Measurements from ENCODE around the gene CRABP2. TPM values are rescaled to one million over a fixed set of nuclear protein-coding genes. Genes with fewer than 3 reads are reported as not detected.

CRABP2 gene
- total RNA-seq, 6 experiments from 2014 or later: 0.24 TPM; not detected in 5

GRCh38 chr1:156745881-156746280 is 40.5 kb upstream of the CRABP2 start:
- H3K9me3 ChIP-seq: no peaks in the 10 kb centered on the region
- WGBS (ENCODE audit: insufficient coverage, low coverage, low lambda C conversion rate, missing lambda C conversion rate): 51% methylated on average over 3 of the region's 3 CpGs
- peak overlapping the region; percentile 96 to 98 (median 97) for H3K27ac ChIP-seq
- H3K4me1 ChIP-seq: peaks cover 0 to 38% (median 18%) of the 10 kb centered on the region in 4 donors
- peak overlapping the region in 1 of 3 donors; percentile 89 for H3K4me3 ChIP-seq
- DNase-seq (no peak), ATAC-seq (no peak)
- H3K27me3 ChIP-seq: no peaks in the 10 kb centered on the region
- TF ChIP-seq CTCF (IDR thresholded peaks at IDR 0.05) (no peak), POLR2A (IDR thresholded peaks at IDR 0.05) (no peak)
- intact Hi-C loops (cut with DNase I): no loop called here
- peaks cover 0 to 30% (median 7%) of the 10 kb centered on the region in 4 donors for H3K36me3 ChIP-seq

- 80% methylated on average over 8 of the region's 14 CpGs for WGBS (ENCODE audit: insufficient coverage, low coverage, low lambda C conversion rate, missing lambda C conversion rate)
- TF ChIP-seq POLR2A (IDR thresholded peaks at IDR 0.05): no peak
- no peak for TF ChIP-seq CTCF (IDR thresholded peaks at IDR 0.05)
- no peaks in the 10 kb centered on the region for H3K9me3 ChIP-seq
- intact Hi-C loops (cut with DNase I): no loop called here
- no peak overlapping the region for H3K4me3 ChIP-seq
- DNase-seq (no peak), ATAC-seq (no peak)
- peaks cover 0 to 41% (median 20%) of the 10 kb centered on the region in 4 donors for H3K4me1 ChIP-seq
- no peak overlapping the region for H3K27ac ChIP-seq
- peaks cover 0 to 30% (median 7%) of the 10 kb centered on the region in 4 donors for H3K36me3 ChIP-seq
- H3K27me3 ChIP-seq: no peaks in the 10 kb centered on the region
Measured at GRCh38 chr1:156744786-156745419, 39.5 kb upstream of the CRABP2 start.

GRCh38 chr1:156744344-156744743 is 39.0 kb upstream of the CRABP2 start:
- intact Hi-C loops (cut with DNase I): no loop called here
- H3K4me3 ChIP-seq: no peak overlapping the region
- H3K9me3 ChIP-seq: no peaks in the 10 kb centered on the region
- H3K36me3 ChIP-seq: peaks cover 0 to 30% (median 7%) of the 10 kb centered on the region in 4 donors
- H3K4me1 ChIP-seq: peaks cover 0 to 40% (median 19%) of the 10 kb centered on the region in 4 donors
- H3K27me3 ChIP-seq: no peaks in the 10 kb centered on the region
- WGBS (ENCODE audit: insufficient coverage, low coverage, low lambda C conversion rate, missing lambda C conversion rate): 93% methylated on average over 2 of the region's 12 CpGs
- ATAC-seq: no peak
- no peak for TF ChIP-seq CTCF (IDR thresholded peaks at IDR 0.05)
- TF ChIP-seq POLR2A (IDR thresholded peaks at IDR 0.05): no peak
- DNase-seq: no peak
- no peak overlapping the region for H3K27ac ChIP-seq

- H3K27ac ChIP-seq: no peak overlapping the region
- WGBS (ENCODE audit: insufficient coverage, low coverage, low lambda C conversion rate, missing lambda C conversion rate): 70% methylated on average over 2 of the region's 14 CpGs
- peaks cover 0 to 30% (median 7%) of the 10 kb centered on the region in 4 donors for H3K36me3 ChIP-seq
- no peak for ATAC-seq
- intact Hi-C loops (cut with DNase I): no loop called here
- H3K4me3 ChIP-seq: no peak overlapping the region
- DNase-seq: no peak
- H3K27me3 ChIP-seq: no peaks in the 10 kb centered on the region
- no peak for TF ChIP-seq POLR2A (IDR thresholded peaks at IDR 0.05)
- no peak for TF ChIP-seq CTCF (IDR thresholded peaks at IDR 0.05)
- no peaks in the 10 kb centered on the region for H3K9me3 ChIP-seq
- H3K4me1 ChIP-seq: peaks cover 0 to 33% (median 15%) of the 10 kb centered on the region in 4 donors
Measured at GRCh38 chr1:156743367-156744302, 38.3 kb upstream of the CRABP2 start.
